ENCODE data around the gene LAMB4.

The LAMB4 gene, protein sequence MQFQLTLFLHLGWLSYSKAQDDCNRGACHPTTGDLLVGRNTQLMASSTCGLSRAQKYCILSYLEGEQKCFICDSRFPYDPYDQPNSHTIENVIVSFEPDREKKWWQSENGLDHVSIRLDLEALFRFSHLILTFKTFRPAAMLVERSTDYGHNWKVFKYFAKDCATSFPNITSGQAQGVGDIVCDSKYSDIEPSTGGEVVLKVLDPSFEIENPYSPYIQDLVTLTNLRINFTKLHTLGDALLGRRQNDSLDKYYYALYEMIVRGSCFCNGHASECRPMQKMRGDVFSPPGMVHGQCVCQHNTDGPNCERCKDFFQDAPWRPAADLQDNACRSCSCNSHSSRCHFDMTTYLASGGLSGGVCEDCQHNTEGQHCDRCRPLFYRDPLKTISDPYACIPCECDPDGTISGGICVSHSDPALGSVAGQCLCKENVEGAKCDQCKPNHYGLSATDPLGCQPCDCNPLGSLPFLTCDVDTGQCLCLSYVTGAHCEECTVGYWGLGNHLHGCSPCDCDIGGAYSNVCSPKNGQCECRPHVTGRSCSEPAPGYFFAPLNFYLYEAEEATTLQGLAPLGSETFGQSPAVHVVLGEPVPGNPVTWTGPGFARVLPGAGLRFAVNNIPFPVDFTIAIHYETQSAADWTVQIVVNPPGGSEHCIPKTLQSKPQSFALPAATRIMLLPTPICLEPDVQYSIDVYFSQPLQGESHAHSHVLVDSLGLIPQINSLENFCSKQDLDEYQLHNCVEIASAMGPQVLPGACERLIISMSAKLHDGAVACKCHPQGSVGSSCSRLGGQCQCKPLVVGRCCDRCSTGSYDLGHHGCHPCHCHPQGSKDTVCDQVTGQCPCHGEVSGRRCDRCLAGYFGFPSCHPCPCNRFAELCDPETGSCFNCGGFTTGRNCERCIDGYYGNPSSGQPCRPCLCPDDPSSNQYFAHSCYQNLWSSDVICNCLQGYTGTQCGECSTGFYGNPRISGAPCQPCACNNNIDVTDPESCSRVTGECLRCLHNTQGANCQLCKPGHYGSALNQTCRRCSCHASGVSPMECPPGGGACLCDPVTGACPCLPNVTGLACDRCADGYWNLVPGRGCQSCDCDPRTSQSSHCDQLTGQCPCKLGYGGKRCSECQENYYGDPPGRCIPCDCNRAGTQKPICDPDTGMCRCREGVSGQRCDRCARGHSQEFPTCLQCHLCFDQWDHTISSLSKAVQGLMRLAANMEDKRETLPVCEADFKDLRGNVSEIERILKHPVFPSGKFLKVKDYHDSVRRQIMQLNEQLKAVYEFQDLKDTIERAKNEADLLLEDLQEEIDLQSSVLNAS (N-terminal part only)

DNA sequence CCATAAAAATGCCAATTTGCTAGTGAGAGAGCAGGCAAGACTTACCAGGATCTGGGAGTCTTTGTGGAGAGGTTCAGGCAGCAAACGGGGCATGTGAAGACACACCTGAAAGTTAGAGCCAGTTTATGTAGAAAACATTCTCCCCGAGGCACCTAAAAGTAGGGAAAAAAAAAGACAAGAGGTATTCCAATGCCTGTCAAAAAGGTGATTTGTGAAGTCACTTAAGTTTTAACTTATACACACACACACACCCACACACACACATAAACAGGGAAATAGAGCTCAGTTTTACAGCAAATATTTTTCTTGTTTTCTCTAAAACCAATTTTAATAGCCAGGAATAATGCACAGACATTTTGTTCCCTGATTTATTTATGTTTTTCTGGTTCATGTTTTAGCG is at the start of gene LAMB4:
LAMB4 (minus strand) TSS at position 101 of the 400 bp plus-strand sequence. CDS start 7,197 bp downstream, outside the sequence.
- no peak for DNase-seq (ENCODE audit: low read depth in 2 of 3, low spot score in 2 of 3)

- DNase-seq (ENCODE audit: low read depth in 2 of 3, low spot score in 2 of 3): no peak
Measured at GRCh38 chr7:108178398-108178797, 48.2 kb upstream of the LAMB4 start.

- DNase-seq (ENCODE audit: low read depth in 2 of 3, low spot score in 2 of 3): no peak
Measured at GRCh38 chr7:108171164-108171563, 41.0 kb upstream of the LAMB4 start.

DNA sequence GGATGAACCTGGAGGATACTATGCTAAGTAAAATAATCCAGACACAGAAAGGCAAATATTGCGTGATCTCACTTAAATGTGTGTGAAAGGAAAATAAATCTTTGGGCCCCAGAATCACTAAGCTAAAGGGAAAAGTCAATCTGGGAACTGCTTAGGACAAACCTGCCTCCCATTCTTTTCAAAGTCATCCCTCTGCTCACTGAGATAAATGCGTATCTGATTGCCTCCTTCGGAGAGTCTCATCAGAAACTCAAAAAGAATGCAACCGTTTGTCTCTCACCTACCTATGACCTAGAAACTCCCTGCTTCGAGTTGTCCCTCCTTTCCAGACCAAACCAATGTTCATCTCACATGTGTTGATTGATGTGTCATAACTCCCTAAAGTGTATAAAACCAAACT is 40.1 kb upstream of the LAMB4 start:
- no peak for DNase-seq (ENCODE audit: low read depth in 2 of 3, low spot score in 2 of 3)

DNA sequence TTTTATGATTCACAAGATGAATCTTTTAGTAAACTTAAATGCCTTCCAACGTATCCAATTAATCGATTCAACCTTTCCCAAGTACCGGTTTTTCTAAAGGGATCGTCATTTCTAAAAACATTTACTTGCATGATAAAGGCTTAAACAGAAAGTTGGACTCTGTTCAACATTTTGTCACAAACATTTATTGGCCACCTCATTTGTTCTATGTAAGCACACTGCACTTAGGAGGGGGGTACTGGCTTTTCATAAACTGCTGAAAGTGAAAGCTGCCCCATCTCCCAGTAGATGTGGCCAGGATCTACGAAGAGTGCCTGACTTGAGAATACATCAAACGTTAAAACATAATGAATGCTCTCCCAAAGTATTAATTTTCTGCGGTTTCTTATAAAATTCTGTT is 37.3 kb upstream of the LAMB4 start:
- DNase-seq (ENCODE audit: low read depth in 2 of 3, low spot score in 2 of 3): no peak

DNA sequence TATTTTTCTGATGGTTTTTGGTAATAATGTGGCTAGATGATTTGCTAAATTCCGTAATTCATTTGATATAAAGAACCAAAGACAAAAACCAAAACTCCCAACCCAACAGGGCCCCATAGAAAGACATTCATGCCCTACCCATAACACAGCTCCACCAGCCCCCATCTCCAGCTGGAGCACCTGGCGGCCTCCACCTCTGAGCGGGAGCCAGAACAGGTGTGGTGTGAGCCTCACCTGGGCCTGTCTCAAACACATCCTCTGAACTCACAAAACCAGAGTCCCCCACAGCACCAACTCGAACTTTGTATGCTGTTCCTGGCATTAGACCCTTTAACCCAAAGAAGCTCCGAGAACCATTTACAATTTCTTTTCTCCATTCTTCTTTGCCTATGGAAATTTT is 36.5 kb upstream of the LAMB4 start:
- DNase-seq (ENCODE audit: low read depth in 2 of 3, low spot score in 2 of 3): no peak

DNA sequence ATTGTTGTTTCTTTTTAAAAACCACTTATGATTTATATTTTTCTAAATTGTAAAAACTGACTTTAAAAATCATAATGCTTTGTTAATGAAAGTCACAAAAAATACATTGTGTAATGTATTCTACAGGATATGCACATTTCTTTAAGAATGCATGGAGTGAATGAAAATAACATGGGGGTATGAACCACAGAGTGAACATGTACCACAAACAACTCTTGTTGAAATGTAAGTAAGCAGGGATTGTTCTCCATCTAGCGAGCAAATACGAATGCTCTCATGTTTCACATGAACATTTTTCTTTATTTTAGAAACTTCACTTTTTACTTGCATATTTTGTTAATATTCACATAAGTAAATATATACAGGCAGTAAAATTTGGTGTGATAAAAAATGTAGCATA is 35.6 kb upstream of the LAMB4 start:
- no peak for DNase-seq (ENCODE audit: low read depth in 2 of 3, low spot score in 2 of 3)

GRCh38 chr7:108164946-108165345 is 34.8 kb upstream of the LAMB4 start:
- DNase-seq (ENCODE audit: low read depth in 2 of 3, low spot score in 2 of 3): no peak

- no peak for DNase-seq (ENCODE audit: low read depth in 2 of 3, low spot score in 2 of 3)
Measured at GRCh38 chr7:108164342-108164741, 34.2 kb upstream of the LAMB4 start.

- DNase-seq (ENCODE audit: low read depth in 2 of 3, low spot score in 2 of 3): no peak
Measured at GRCh38 chr7:108158776-108159175, 28.6 kb upstream of the LAMB4 start.

DNA sequence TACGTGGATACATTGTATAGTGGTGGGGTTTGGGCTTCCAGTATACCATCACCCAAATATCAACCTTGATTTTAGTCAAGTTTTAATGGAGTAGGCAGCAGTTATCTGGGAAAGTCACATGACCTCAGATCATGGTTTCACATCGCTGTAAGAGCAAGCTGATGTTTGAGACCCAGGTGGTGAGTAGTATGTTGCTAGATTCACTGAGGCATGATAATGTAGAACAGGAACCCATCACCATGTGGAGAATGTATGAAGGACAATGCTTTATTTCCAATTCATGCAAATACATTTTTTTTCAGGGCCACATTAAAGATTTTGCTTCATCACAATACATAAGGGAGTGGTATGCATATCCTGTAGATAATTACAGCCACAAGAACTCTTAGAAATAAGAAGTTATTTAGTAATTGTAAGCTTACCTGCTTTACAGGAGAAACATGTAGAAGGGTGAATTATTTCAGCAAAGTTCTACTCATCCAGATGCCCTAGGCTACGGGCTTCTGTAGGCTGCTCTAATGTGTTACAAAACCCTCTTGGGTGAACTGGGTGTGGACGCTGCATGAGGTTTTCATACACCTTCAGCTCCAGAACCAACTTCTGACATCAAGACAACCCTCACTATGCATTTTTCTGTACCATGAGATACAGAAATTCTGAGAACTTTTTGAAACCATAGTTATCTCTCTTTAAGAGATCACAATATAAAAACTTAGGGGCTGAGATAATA is 27.6 kb upstream of the LAMB4 start:
- DNase-seq (ENCODE audit: low read depth in 2 of 3, low spot score in 2 of 3): no peak

DNA sequence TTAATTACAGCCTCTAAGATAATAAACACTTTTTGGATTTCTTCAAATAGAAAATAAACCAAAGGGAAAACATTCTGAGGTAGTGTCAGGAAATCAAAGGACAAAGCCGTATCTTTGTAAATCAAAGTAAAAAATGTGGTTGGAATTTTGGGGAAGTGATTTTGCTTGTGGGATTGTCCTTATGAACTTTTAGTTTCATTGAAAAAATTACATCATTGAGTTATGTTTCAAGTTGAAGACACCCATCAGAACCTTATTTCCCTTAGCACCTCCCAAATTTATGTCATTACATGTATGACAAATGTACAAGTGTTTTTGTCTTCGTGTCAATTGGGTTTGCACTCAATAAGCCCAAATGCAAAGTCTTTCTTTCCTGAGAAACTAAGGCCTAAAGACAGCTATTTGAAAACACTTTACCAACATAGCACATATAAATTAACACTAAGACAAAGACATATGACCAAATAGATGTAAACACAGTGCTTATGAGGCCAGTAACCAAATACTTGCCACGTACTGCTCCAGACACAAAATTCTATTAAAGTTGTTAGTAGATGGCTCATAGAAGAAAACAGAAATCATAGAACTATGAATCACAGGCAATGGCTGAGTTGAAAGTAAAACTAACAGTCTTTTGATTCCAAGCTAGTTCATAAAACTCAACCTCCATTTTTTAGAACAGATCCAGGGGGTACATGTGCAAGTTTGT is 26.9 kb upstream of the LAMB4 start:
- no peak for DNase-seq (ENCODE audit: low read depth in 2 of 3, low spot score in 2 of 3)

DNA sequence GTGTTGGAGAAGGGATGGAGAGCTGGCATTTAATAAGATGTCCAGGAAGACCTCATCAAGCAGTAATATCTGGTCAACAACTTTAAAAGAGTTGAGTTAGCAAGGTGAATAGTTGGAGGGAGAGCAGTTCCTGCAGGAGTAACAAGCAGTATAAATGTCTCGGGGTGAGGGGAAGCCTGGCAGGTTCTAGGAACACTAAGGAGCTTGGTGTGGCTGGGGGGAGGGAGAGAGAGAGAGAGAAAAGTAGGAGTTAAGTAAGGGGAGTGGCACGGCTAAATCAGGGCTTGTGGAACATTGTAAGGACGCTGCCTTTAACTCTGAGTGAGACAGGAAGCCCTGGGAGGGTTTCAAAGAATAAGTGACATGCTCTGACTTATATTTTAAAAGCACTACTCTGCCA is 22.0 kb upstream of the LAMB4 start:
- no peak for DNase-seq (ENCODE audit: low read depth in 2 of 3, low spot score in 2 of 3)

DNA sequence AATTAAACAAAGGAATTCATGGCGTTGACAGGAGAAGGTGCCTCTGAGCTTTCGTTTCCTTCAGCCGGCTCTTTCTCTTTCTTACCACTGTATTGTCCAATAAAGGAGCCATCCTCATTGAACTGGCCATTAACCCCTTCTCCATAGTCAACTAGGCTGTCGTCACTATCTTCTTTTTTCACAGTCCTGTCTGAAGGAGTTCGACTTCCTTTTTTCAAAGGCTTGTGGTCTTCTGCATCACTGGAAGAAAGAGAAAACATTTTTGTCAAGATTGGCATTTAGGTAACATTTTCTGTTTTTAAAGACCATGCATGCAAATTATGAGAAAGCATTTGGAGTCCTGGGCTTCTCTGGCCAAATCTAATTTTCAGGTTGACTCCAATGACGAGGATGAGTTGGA is 19.7 kb upstream of the LAMB4 start:
- no peak for DNase-seq (ENCODE audit: low read depth in 2 of 3, low spot score in 2 of 3)

GRCh38 chr7:108149119-108149518 is 19.0 kb upstream of the LAMB4 start:
- DNase-seq (ENCODE audit: low read depth in 2 of 3, low spot score in 2 of 3): no peak

- DNase-seq (ENCODE audit: low read depth in 2 of 3, low spot score in 2 of 3): no peak
Measured at GRCh38 chr7:108147031-108147563, 16.9 kb upstream of the LAMB4 start.

DNA sequence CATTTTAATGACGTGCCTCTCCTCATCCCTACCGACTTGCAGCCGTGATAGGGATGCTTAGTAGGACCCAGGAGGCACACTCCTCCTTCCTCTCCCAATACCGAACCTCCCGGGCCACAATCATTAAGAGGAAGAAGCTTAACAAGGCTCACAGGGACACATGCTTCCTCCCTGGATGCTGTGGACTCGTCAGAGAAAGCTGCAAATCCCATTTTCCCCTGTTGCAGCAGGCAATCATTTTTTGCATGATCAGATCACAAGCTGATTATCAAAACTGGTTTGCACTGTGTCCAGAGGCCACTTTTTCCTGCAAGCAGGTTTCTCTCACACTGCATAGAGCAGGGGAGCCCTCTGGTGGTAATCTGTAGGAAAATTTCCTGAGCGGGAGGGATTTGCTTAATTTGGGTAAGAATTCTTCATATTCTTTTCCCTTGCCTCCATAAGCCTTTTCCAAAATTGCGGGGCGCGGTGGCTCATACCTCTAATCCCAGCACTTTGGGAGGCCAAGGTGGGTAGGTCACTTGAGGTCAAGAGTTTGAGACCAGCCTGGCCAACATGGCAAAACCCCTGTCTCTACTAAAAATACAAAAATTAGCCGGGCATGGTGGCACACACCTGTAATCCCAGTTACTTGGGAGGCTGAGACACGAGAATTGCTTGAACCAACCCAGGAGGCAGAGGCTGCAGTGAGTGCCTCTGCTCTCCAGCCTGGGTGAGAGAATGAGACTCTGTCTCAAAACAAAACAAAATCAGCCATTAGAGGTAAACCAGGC is 16.1 kb upstream of the LAMB4 start:
- peak in 1 of 3 experiments; percentile 14 for DNase-seq (ENCODE audit: low read depth in 2 of 3, low spot score in 2 of 3)

DNA sequence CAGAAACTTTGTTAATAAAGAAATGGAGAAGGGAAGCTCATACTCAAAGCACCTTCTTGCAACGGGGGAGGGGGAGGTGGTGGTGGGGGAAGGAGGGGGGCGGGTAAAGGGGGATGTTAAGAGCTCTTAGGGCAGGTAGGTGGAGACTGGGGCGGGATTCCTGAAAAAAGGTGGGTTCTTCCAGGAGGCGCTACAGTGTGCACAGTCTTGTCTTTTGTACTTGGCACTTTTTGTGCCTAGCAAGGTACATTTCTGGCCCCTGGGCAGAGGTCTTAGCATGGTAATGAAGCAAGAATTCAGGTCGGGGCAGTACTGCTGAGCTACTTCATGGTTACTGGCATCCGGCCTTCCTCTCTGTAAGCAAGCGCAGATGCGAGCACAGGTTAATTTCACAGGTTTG is 15.2 kb upstream of the LAMB4 start:
- no peak for DNase-seq (ENCODE audit: low read depth in 2 of 3, low spot score in 2 of 3)

DNA sequence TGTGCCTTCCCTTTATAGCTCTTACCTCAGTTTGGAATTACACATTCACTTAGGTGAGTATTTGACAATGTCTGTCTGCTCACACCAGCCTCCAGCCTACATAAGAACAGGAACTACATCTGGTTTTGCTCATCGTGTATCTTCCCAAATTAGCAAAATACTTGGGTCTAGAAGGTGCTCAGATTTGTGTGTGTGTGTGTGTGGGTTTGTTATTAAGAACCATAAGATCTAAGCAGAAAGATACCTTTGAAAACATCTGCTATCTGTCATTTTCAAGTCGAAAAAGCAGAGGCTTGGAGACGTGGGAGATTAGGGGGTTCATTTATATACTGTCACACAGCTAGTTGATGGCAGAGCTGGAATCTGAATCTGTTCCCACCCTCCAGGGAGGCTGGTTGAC is 14.8 kb upstream of the LAMB4 start:
- DNase-seq (ENCODE audit: low read depth in 2 of 3, low spot score in 2 of 3): no peak
